T-cell (primary cell): ENCODE data around the gene GALNT14. TPM values are rescaled to one million over a fixed set of nuclear protein-coding genes. Genes with fewer than 3 reads are reported as not detected.

ENCODE experiments used
- ATAC-seq, 4 experiments: fragments of 200-7000 bp in 3 of 4; fragments of 150-1000 bp in 1 of 4; cut with Tn5 transposase; replicated peaks in 1 of 4; 1 replicate in 3 of 4; 2 replicates in 1 of 4; pipeline ENCODE4 v1.10.0; 2021; ENCODE audit warnings: moderate library complexity in 3 of 4, mild to moderate bottlenecking in 2 of 4, moderate number of reproducible peaks in 1 of 4
- CTCF ChIA-PET, 2 donors: fragments of 300-600 bp; sonication (Branson Sonifier 250); formaldehyde crosslinking; loops; one replicate each; lab custom pipeline; 2022; ENCODE audit warnings: antibody characterized with exemption in 2 of 2; lab: Charles Lee
- POLR2A ChIA-PET, 2 donors: fragments of 300-600 bp; sonication (Branson Sonifier 250); formaldehyde crosslinking; loops; one replicate each; lab custom pipeline; 2022; ENCODE audit warnings: antibody characterized with exemption in 2 of 2; lab: Charles Lee
- DNase-seq, 35 experiments: peaks; one replicate each; pipeline versions ENCODE4 v3.0.0 to v3.0.0-alpha.2; 2013 to 2023
- H3K27ac ChIP-seq: one replicate; pipeline ENCODE4 v1.5.1; 2013; ENCODE audit warnings: low read length
- H3K27me3 ChIP-seq, 2 experiments: replicated peaks in 1 of 2; 1 replicate in 1 of 2; 2 replicates in 1 of 2; pipeline versions ENCODE4 v1.6.1 to v1.7.0; 2013; ENCODE audit warnings: low read length in 1 of 2, mixed read lengths in 1 of 2; ENCODE audit not compliant: control insufficient read depth in 2 of 2, insufficient read depth in 2 of 2; ENCODE audit errors: extremely low read depth in 1 of 2
- H3K36me3 ChIP-seq, 2 donors: 1 replicate in 1 of 2; 2 replicates in 1 of 2; pipeline versions ENCODE4 v1.6.1 to v1.7.0; 2013; ENCODE audit warnings: low read length in 1 of 2; ENCODE audit not compliant: control insufficient read depth in 2 of 2, insufficient read depth in 1 of 2; ENCODE audit errors: extremely low read depth in 1 of 2
- H3K4me1 ChIP-seq, 2 experiments: 1 replicate in 1 of 2; 2 replicates in 1 of 2; pipeline versions ENCODE4 v1.6.1 to v1.7.0; 2013; ENCODE audit warnings: low read length in 2 of 2, mixed read lengths in 1 of 2; ENCODE audit not compliant: insufficient read depth in 2 of 2, control insufficient read depth in 1 of 2; ENCODE audit errors: extremely low read depth in 1 of 2
- H3K4me3 ChIP-seq, 2 donors: 1 replicate in 1 of 2; 2 replicates in 1 of 2; pipeline versions ENCODE4 v1.5.1 to v1.7.0; 2013; ENCODE audit warnings: mild to moderate bottlenecking in 2 of 2, low read length in 1 of 2, moderate library complexity in 1 of 2; ENCODE audit not compliant: control insufficient read depth in 1 of 2; ENCODE audit errors: extremely low read depth in 1 of 2
- H3K9me3 ChIP-seq: 2 replicates; pipeline ENCODE4 v1.7.0; 2013
- H3K27ac Mint-ChIP-seq, 2 donors: one replicate each; pipeline ENCODE4 v1.8.0; 2020 to 2021; ENCODE audit warnings: mild to moderate bottlenecking in 2 of 2, mixed read lengths in 2 of 2
- H3K27me3 Mint-ChIP-seq, 2 donors: one replicate each; pipeline ENCODE4 v1.8.0; 2021 to 2022; ENCODE audit warnings: mixed read lengths in 2 of 2
- H3K36me3 Mint-ChIP-seq: one replicate; pipeline ENCODE4 v1.8.0; 2021; ENCODE audit warnings: mixed read lengths
- H3K4me1 Mint-ChIP-seq, 3 donors: one replicate each; pipeline ENCODE4 v1.8.0; 2020 to 2022; ENCODE audit warnings: mixed read lengths in 3 of 3, mild to moderate bottlenecking in 1 of 3
- H3K4me3 Mint-ChIP-seq, 3 donors: one replicate each; pipeline ENCODE4 v1.8.0; 2020 to 2022; ENCODE audit warnings: mild to moderate bottlenecking in 3 of 3, mixed read lengths in 3 of 3, moderate library complexity in 3 of 3
- H3K9me3 Mint-ChIP-seq, 3 donors: one replicate each; pipeline ENCODE4 v1.8.0; 2020 to 2022; ENCODE audit warnings: mixed read lengths in 3 of 3
- WGBS: methylation state at CpG from one replicate; pipeline ENCODE4 v1.1.5; 2013; ENCODE audit warnings: missing lambda C conversion rate; ENCODE audit not compliant: insufficient coverage; 5-methylcytosine and 5-hydroxymethylcytosine counted together
- total RNA-seq, 35 experiments: library from RNA in 6 of 35; stranded (reverse) in 6 of 35; fragments of 120-200 nt in 1 of 35; gene quantifications; one replicate each; pipeline versions ENCODE4 v1.2.1 to v1.2.4 and lab custom pipeline; 2013 to 2026

The GALNT14 gene
- total RNA-seq, 5 donors from 2014 or later (not counting 1 experiment from before 2014, with no cell fraction given): 0.29 to 0.38 TPM; not detected in 3

- Mint-ChIP-seq H3K27ac (no peak overlapping the region), H3K36me3 (no peaks in the 10 kb centered on the region), H3K4me3 (no peak overlapping the region), H3K9me3 (no peaks in the 10 kb centered on the region), H3K27me3 (peaks cover 0 to 10% of the 10 kb centered on the region in 2 donors), H3K4me1 (no peaks in the 10 kb centered on the region)
- 86% methylated on average over 7 of the region's 10 CpGs for WGBS
- Histone ChIP-seq H3K27ac (no peak overlapping the region), H3K9me3 (no peaks in the 10 kb centered on the region), H3K36me3 (no peaks in the 10 kb centered on the region), H3K4me3 (no peak overlapping the region), H3K4me1 (no peaks in the 10 kb centered on the region), H3K27me3 (peaks cover 0 to 7% of the 10 kb centered on the region in 2 experiments)
- ChIA-PET POLR2A (no interaction called here), CTCF (no interaction called here)
- ATAC-seq (no peak), DNase-seq (no peak)
These were observed 178.0 kb downstream of the GALNT14 start for GRCh38 chr2:30960213-30960612.

DNA sequence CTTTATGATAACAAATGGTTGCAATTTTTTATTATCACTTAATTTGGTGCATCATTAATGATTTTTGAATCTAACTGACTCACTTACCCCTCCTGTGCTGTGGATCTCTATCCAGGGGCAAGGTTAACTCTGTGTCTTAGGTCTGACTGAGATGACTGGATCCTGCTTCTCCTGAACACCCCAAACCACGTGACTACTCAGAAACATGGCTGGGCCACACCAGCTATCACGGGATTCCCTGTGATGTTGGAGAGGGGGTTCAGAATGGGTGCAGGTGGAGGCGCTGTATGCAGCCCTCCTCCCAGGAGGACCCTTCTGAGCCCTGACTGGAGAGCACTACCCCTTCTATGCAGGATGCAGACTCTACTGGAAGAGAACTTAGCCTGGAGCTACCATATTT, 178.6 kb downstream of the GALNT14 start:
- Histone ChIP-seq H3K27me3 (peaks cover 0 to 1% of the 10 kb centered on the region in 2 experiments), H3K36me3 (no peaks in the 10 kb centered on the region), H3K4me1 (no peaks in the 10 kb centered on the region), H3K27ac (no peak overlapping the region), H3K4me3 (no peak overlapping the region), H3K9me3 (no peaks in the 10 kb centered on the region)
- ATAC-seq (no peak), DNase-seq (no peak)
- H3K9me3 Mint-ChIP-seq: no peaks in the 10 kb centered on the region
- H3K36me3 Mint-ChIP-seq: no peaks in the 10 kb centered on the region
- H3K4me1 Mint-ChIP-seq: no peaks in the 10 kb centered on the region
- peaks cover 0 to 5% of the 10 kb centered on the region in 2 donors for H3K27me3 Mint-ChIP-seq
- H3K27ac Mint-ChIP-seq: no peak overlapping the region
- POLR2A ChIA-PET: no interaction called here
- CTCF ChIA-PET: no interaction called here
- no peak overlapping the region for H3K4me3 Mint-ChIP-seq
- WGBS: no CpG with 5 or more reads among the region's 3 CpGs

GRCh38 chr2:30958918-30959265, 179.3 kb downstream of the GALNT14 start:
- H3K36me3 ChIP-seq: no peaks in the 10 kb centered on the region

GRCh38 chr2:30958193-30958917, 179.9 kb downstream of the GALNT14 start:
- no peak overlapping the region for H3K4me3 ChIP-seq
- Mint-ChIP-seq H3K4me1 (no peaks in the 10 kb centered on the region), H3K36me3 (no peaks in the 10 kb centered on the region), H3K27ac (no peak overlapping the region), H3K9me3 (no peaks in the 10 kb centered on the region), H3K4me3 (no peak overlapping the region), H3K27me3 (peaks cover 0 to 2% of the 10 kb centered on the region in 2 donors)
- H3K27ac ChIP-seq: no peak overlapping the region
- ChIA-PET POLR2A (no interaction called here), CTCF (no interaction called here)
- DNase-seq: no peak
- WGBS: 67% methylated on average over 8 of the region's 15 CpGs
- no peaks in the 10 kb centered on the region for H3K9me3 ChIP-seq
- H3K36me3 ChIP-seq: no peaks in the 10 kb centered on the region
- no peaks in the 10 kb centered on the region for H3K4me1 ChIP-seq
- H3K27me3 ChIP-seq: no peaks in the 10 kb centered on the region
- ATAC-seq: no peak

More at GRCh38 chr2:30958918-30959265, 179.3 kb downstream of the GALNT14 start:
- no peaks in the 10 kb centered on the region for H3K9me3 ChIP-seq
- 54% methylated on average over 4 of the region's 4 CpGs for WGBS
- H3K4me3 ChIP-seq: no peak overlapping the region
- H3K36me3 Mint-ChIP-seq: no peaks in the 10 kb centered on the region
- H3K27ac Mint-ChIP-seq: no peak overlapping the region
- POLR2A ChIA-PET: no interaction called here
- CTCF ChIA-PET: no interaction called here
- H3K4me1 Mint-ChIP-seq: no peaks in the 10 kb centered on the region
- DNase-seq (no peak), ATAC-seq (no peak)
- peaks cover 0 to 4% of the 10 kb centered on the region in 2 donors for H3K27me3 Mint-ChIP-seq
- no peak overlapping the region for H3K4me3 Mint-ChIP-seq
- H3K27me3 ChIP-seq: no peaks in the 10 kb centered on the region
- H3K27ac ChIP-seq: no peak overlapping the region
- no peaks in the 10 kb centered on the region for H3K9me3 Mint-ChIP-seq
- H3K4me1 ChIP-seq: no peaks in the 10 kb centered on the region

DNA sequence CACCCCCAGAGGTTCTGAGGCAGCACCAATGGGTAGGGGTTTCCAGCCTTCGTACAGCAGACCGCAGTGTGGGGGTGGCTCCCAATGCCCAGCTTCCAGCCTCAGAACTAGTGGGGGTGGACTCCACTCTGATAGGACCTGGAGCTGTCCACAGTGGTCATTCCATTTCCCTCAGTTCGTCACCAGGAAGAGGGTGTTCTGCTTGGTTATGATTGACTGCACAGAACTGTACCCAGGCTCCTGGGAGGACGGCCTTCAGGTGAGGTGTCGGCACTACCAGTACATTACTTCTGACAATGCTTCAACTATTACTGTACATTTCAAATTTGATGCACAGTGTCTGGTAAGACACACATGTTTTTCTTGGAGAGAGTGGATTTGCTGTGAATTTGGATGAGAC, 180.6 kb downstream of the GALNT14 start:
- Mint-ChIP-seq H3K4me3 (no peak overlapping the region), H3K36me3 (no peaks in the 10 kb centered on the region), H3K27me3 (no peaks in the 10 kb centered on the region), H3K9me3 (no peaks in the 10 kb centered on the region), H3K4me1 (no peaks in the 10 kb centered on the region), H3K27ac (no peak overlapping the region)
- Histone ChIP-seq H3K27ac (no peak overlapping the region), H3K27me3 (no peaks in the 10 kb centered on the region), H3K9me3 (no peaks in the 10 kb centered on the region), H3K36me3 (no peaks in the 10 kb centered on the region), H3K4me1 (no peaks in the 10 kb centered on the region), H3K4me3 (no peak overlapping the region)
- CTCF ChIA-PET: no interaction called here
- 43% methylated on average over 1 of the region's 5 CpGs for WGBS
- no peak for DNase-seq
- POLR2A ChIA-PET: no interaction called here
- ATAC-seq: no peak

DNA sequence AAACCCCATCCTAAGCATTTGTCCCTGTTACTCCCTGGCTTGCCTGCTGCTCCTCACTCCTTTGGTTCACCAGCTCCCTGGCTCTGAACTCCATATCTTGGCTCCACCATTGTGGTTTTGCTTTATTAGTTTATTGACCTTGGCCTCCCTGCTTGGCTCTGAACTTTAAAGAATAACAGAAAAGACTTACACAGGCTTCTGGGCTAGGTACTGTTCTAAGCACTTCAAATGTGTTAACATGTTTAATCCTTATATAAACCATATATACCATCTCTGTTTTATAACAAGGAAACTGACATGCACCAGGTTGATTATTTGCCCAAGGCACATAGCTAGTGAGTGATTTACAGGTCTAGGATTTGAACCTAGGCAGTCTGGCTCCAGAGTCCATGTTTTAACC, 181.2 kb downstream of the GALNT14 start:
- DNase-seq (no peak), ATAC-seq (no peak)
- no peaks in the 10 kb centered on the region for H3K4me1 ChIP-seq
- no peak overlapping the region for H3K27ac ChIP-seq
- H3K27me3 Mint-ChIP-seq: no peaks in the 10 kb centered on the region
- no peaks in the 10 kb centered on the region for H3K4me1 Mint-ChIP-seq
- no peaks in the 10 kb centered on the region for H3K9me3 ChIP-seq
- CTCF ChIA-PET: no interaction called here
- H3K27ac Mint-ChIP-seq: no peak overlapping the region
- no peaks in the 10 kb centered on the region for H3K36me3 ChIP-seq
- no peak overlapping the region for H3K4me3 Mint-ChIP-seq
- H3K36me3 Mint-ChIP-seq: no peaks in the 10 kb centered on the region
- POLR2A ChIA-PET: no interaction called here
- H3K27me3 ChIP-seq: no peaks in the 10 kb centered on the region
- H3K9me3 Mint-ChIP-seq: no peaks in the 10 kb centered on the region
- H3K4me3 ChIP-seq: no peak overlapping the region
